Uterus (tissue), 4 donors: Measurements from ENCODE around the gene GNPTAB. TPM values are rescaled to one million over a fixed set of nuclear protein-coding genes. Genes with fewer than 3 reads are reported as not detected.

Source experiments
- DNase-seq, 2 donors: peaks; one replicate each; pipeline ENCODE4 v3.0.0-alpha.2; 2019 to 2020
- H3K27ac ChIP-seq, 2 donors: fragments of 200-600 bp; sonication (generic); 1 replicate in 1 of 2; 2 replicates in 1 of 2; pipeline ENCODE4 v1.5.1; 2016 to 2018
- H3K27me3 ChIP-seq, 2 donors: fragments of 200-600 bp; sonication (generic); one replicate each; pipeline ENCODE4 v1.5.1; 2018 to 2019; ENCODE audit warnings: control low read depth in 1 of 2
- H3K36me3 ChIP-seq, 2 donors: fragments of 200-600 bp; sonication (generic); one replicate each; pipeline ENCODE4 v1.5.1; 2019; ENCODE audit warnings: control low read depth in 1 of 2
- H3K4me1 ChIP-seq, 2 donors: fragments of 200-600 bp; sonication (generic); one replicate each; pipeline ENCODE4 v1.5.1; 2018 to 2019; ENCODE audit warnings: control low read depth in 1 of 2
- H3K4me3 ChIP-seq, 2 donors: fragments of 200-600 bp; sonication (generic); 1 replicate in 1 of 2; 2 replicates in 1 of 2; pipeline ENCODE4 v1.5.1; 2018 to 2019; ENCODE audit warnings: mild to moderate bottlenecking in 1 of 2
- H3K9me3 ChIP-seq, 2 donors: fragments of 200-600 bp; sonication (generic); one replicate each; pipeline ENCODE4 v1.5.1; 2019; ENCODE audit warnings: control low read depth in 1 of 2
- POLR2A ChIP-seq, 2 donors: fragments of 450-650 bp; IDR thresholded peaks; one replicate each; pipeline ENCODE4 v1.6.1; 2016; ENCODE audit warnings: antibody characterized with exemption in 2 of 2, mild to moderate bottlenecking in 1 of 2, moderate library complexity in 1 of 2
- intact Hi-C: fragments of 100-400 bp; cut with DNase I; formaldehyde crosslinking; loops from one replicate; pipeline ENCODE4 v1.15.1; 2023; ENCODE audit warnings: low total_unique reads
- total RNA-seq, 4 donors: library from RNA; depleted of rRNA in 3 of 4; stranded (reverse); fragments of >200 nt in 3 of 4; gene quantifications; one replicate each; pipeline versions ENCODE4 v1.1.0 to v1.2.4, GENCODE V29; 2014 to 2023
- TF ChIP-seq, protein P1 (sequence below), 4 experiments: fragments of 200-600 bp in 2 of 4; fragments of 450-650 bp in 2 of 4; sonication (generic) in 2 of 4; IDR thresholded peaks; one replicate each; pipeline ENCODE4 v1.5.1; 2016 to 2019; ENCODE audit warnings: antibody characterized with exemption in 4 of 4, mild to moderate bottlenecking in 2 of 4, moderate library complexity in 1 of 4
- donor health status: DM: yes; HTN: yes; CAD: no.

Gene GNPTAB
- total RNA-seq, 4 donors from 2014 or later = 3.8 to 38.7 (median 26.1) TPM

- H3K36me3 ChIP-seq = no peaks in the 10 kb centered on the region
- no peaks in the 10 kb centered on the region for H3K27me3 ChIP-seq
- no peak for DNase-seq
- H3K9me3 ChIP-seq = no peaks in the 10 kb centered on the region
- TF ChIP-seq, protein P1, sequence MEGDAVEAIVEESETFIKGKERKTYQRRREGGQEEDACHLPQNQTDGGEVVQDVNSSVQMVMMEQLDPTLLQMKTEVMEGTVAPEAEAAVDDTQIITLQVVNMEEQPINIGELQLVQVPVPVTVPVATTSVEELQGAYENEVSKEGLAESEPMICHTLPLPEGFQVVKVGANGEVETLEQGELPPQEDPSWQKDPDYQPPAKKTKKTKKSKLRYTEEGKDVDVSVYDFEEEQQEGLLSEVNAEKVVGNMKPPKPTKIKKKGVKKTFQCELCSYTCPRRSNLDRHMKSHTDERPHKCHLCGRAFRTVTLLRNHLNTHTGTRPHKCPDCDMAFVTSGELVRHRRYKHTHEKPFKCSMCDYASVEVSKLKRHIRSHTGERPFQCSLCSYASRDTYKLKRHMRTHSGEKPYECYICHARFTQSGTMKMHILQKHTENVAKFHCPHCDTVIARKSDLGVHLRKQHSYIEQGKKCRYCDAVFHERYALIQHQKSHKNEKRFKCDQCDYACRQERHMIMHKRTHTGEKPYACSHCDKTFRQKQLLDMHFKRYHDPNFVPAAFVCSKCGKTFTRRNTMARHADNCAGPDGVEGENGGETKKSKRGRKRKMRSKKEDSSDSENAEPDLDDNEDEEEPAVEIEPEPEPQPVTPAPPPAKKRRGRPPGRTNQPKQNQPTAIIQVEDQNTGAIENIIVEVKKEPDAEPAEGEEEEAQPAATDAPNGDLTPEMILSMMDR (IDR thresholded peaks at IDR 0.05) = no peak
- no peak overlapping the region for H3K4me3 ChIP-seq
- no peak overlapping the region for H3K27ac ChIP-seq
- H3K4me1 ChIP-seq = no peaks in the 10 kb centered on the region
- intact Hi-C loops = no loop called here
These were observed 111.2 kb downstream of the GNPTAB start for GRCh38 chr12:101719566-101719965.

DNA sequence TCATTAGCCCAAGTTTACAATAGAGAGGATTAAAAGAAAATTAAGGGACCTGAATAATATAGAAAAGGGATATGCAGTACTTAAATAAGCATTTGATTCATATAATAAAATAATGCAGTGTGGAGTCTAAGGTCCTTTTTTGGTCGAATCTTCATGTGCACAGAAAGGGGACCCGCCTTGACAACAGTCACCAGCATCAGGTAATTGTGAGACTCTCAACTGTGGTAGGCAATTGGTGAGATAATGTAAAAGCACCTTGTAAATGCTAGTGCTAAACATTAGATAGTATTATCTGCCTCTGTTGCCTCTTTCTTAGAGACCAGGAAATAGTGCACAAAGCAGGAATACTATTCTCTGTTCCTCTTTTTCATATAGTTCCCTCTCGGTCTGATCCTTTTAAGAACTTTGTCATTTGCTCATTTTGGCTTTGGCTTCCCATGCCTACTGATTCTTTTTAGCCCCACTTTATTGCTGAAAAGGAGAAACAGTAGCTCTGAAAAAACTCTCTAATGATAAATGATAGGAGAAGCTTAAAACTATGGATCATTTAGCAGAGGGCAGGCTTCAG, 115.8 kb downstream of the GNPTAB start:
- H3K9me3 ChIP-seq = no peaks in the 10 kb centered on the region
- no peaks in the 10 kb centered on the region for H3K4me1 ChIP-seq
- no peaks in the 10 kb centered on the region for H3K36me3 ChIP-seq
- H3K27ac ChIP-seq = no peak overlapping the region
- DNase-seq = no peak
- H3K27me3 ChIP-seq = no peaks in the 10 kb centered on the region
- no peak overlapping the region for H3K4me3 ChIP-seq
- TF ChIP-seq POLR2A (IDR thresholded peaks at IDR 0.05) = no peak
- TF ChIP-seq, protein P1 (IDR thresholded peaks at IDR 0.05) = no peak
- intact Hi-C loops = no loop called here

DNA sequence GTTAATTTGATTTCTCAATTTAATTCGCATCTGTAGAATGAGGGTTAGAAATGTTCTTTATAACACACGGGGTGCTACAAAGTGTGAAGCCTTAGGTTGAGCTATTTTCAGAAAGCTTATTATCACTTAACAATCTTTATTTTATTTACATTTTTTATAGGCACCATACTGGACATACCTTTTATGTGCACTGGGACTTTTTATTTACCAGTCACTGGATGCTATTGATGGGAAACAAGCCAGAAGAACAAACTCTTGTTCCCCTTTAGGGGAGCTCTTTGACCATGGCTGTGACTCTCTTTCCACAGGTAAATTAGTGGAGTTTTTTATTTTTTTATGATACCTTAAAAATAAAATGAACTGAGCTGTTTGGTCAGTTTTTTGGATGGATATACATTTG, 116.8 kb downstream of the GNPTAB start:
- Histone ChIP-seq H3K27ac (peak overlapping the region in 1 of 2 donors; percentile 68), H3K4me3 (no peak overlapping the region), H3K36me3 (no peaks in the 10 kb centered on the region), H3K9me3 (no peaks in the 10 kb centered on the region), H3K27me3 (no peaks in the 10 kb centered on the region), H3K4me1 (no peaks in the 10 kb centered on the region)
- no peak for DNase-seq
- intact Hi-C loops = no loop called here
- TF ChIP-seq, protein P1 (IDR thresholded peaks at IDR 0.05) = no peak
- TF ChIP-seq POLR2A (IDR thresholded peaks at IDR 0.05) = no peak

DNA sequence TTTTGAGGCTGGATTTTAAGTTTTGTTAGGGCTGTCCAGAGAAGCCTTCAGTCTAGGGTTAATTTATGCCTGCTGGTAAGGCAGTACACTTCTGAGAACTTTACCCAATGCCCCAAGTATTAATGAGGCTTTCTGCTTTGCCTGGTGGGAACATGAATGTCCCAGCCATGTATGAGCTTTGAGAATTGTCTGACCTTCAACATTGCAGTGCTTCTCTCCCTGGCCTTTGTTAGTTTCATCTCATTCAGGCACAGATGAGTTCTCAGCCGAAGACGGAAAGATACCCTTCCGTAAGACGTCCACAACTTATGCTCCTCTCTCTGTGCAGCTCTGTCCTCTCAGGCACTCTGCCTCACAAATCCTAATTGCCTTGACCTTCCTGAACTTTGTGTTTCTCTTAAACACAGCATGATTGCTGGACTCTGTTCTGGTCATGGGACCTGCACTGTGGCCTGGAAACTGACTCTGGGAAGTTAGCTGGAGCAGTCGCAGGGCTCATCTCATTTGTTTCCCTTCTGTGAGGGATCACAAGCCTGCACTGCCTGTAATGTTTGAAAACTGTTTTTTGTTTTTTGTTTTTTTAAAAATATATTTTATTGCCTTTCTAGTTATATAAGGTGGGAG, 117.6 kb downstream of the GNPTAB start:
- Histone ChIP-seq H3K27me3 (no peaks in the 10 kb centered on the region), H3K36me3 (no peaks in the 10 kb centered on the region), H3K27ac (peak overlapping the region; percentile 22 to 68), H3K4me1 (no peaks in the 10 kb centered on the region), H3K9me3 (no peaks in the 10 kb centered on the region), H3K4me3 (no peak overlapping the region)
- intact Hi-C loops = no loop called here
- DNase-seq = peak in 1 of 2 donors; percentile 17
- TF ChIP-seq POLR2A (IDR thresholded peaks at IDR 0.05) = no peak
- TF ChIP-seq, protein P1 (IDR thresholded peaks at IDR 0.05) = no peak

GRCh38 chr12:101710288-101710687, 120.5 kb downstream of the GNPTAB start:
- DNase-seq = no peak
- H3K9me3 ChIP-seq = no peaks in the 10 kb centered on the region
- H3K4me1 ChIP-seq = peaks cover 0 to 2% of the 10 kb centered on the region in 2 donors
- H3K27ac ChIP-seq = no peak overlapping the region
- intact Hi-C loops = no loop called here
- H3K27me3 ChIP-seq = no peaks in the 10 kb centered on the region
- no peak for TF ChIP-seq POLR2A (IDR thresholded peaks at IDR 0.05)
- TF ChIP-seq, protein P1 (IDR thresholded peaks at IDR 0.05) = no peak
- H3K36me3 ChIP-seq = no peaks in the 10 kb centered on the region
- no peak overlapping the region for H3K4me3 ChIP-seq
